Natural killer cell (primary cell): ENCODE data around the gene TSEN54. TPM values are rescaled to one million over a fixed set of nuclear protein-coding genes. Genes with fewer than 3 reads are reported as not detected.
A peak's percentile ranks its signal among the peaks of the same experiment; 100 is the strongest.

Experiments used
- ATAC-seq, 3 donors: fragments of 150-1000 bp in 2 of 3; fragments of 200-7000 bp in 1 of 3; cut with Tn5 transposase; 1 replicate in 1 of 3; 2 replicates in 2 of 3; pipeline ENCODE4 v1.10.0; 2021; ENCODE audit warnings: mild to moderate bottlenecking in 2 of 3, moderate library complexity in 2 of 3
- DNase-seq, 2 donors: peaks; one replicate each; pipeline versions ENCODE4 v3.0.0 to v3.0.0-alpha.2; 2013 to 2021; ENCODE audit warnings: mixed read lengths in 1 of 2
- H3K27ac ChIP-seq: one replicate; pipeline ENCODE4 v1.5.1; 2013; ENCODE audit warnings: mild to moderate bottlenecking, low read length
- H3K27me3 ChIP-seq: one replicate; pipeline ENCODE4 v1.6.1; 2013; ENCODE audit warnings: low read length; ENCODE audit not compliant: control insufficient read depth, insufficient read depth
- H3K36me3 ChIP-seq: one replicate; pipeline ENCODE4 v1.6.1; 2013; ENCODE audit warnings: low read length; ENCODE audit not compliant: control insufficient read depth, insufficient read depth
- H3K4me1 ChIP-seq: one replicate; pipeline ENCODE4 v1.6.1; 2013; ENCODE audit warnings: low read length; ENCODE audit not compliant: control insufficient read depth, insufficient read depth
- H3K4me3 ChIP-seq: one replicate; pipeline ENCODE4 v1.5.1; 2013; ENCODE audit warnings: low read length
- H3K9me3 ChIP-seq: one replicate; pipeline ENCODE4 v1.6.1; 2013; ENCODE audit warnings: low read length; ENCODE audit not compliant: control insufficient read depth, insufficient read depth
- H3K27ac Mint-ChIP-seq, 2 donors: one replicate each; pipeline ENCODE4 v1.8.0; 2022; ENCODE audit warnings: mild to moderate bottlenecking in 2 of 2, mixed read lengths in 2 of 2, moderate library complexity in 1 of 2
- H3K27me3 Mint-ChIP-seq, 2 donors: one replicate each; pipeline ENCODE4 v1.8.0; 2022; ENCODE audit warnings: low read depth in 2 of 2, mixed read lengths in 2 of 2
- H3K36me3 Mint-ChIP-seq: one replicate; pipeline ENCODE4 v1.8.0; 2022; ENCODE audit warnings: mixed read lengths
- H3K4me1 Mint-ChIP-seq, 2 donors: one replicate each; pipeline ENCODE4 v1.8.0; 2022; ENCODE audit warnings: mixed read lengths in 2 of 2
- H3K4me3 Mint-ChIP-seq: one replicate; pipeline ENCODE4 v1.8.0; 2022; ENCODE audit warnings: mild to moderate bottlenecking, moderate library complexity, mixed read lengths
- H3K9me3 Mint-ChIP-seq, 2 donors: one replicate each; pipeline ENCODE4 v1.8.0; 2022; ENCODE audit warnings: mixed read lengths in 2 of 2
- WGBS: methylation state at CpG from one replicate; pipeline ENCODE4 v1.1.7; 2013; ENCODE audit warnings: missing lambda C conversion rate; ENCODE audit not compliant: insufficient coverage; 5-methylcytosine and 5-hydroxymethylcytosine counted together
- intact Hi-C: fragments of 100-400 bp; cut with micrococcal nuclease; formaldehyde crosslinking; loops from one replicate; pipeline ENCODE4 v1.14.2; 2022
- total RNA-seq, 4 donors: library from RNA; stranded (reverse); fragments of 120-200 nt in 1 of 4; gene quantifications; one replicate each; pipeline versions ENCODE4 v1.2.3 to v1.2.4, GENCODE V29; 2013 to 2022
- TF ChIP-seq, protein P1 (sequence below): fragments of 200-600 bp; IDR thresholded peaks from one replicate; pipeline ENCODE4 v1.8.0; 2022; ENCODE audit warnings: antibody characterized with exemption

TSEN54 gene
- total RNA-seq, 3 donors from 2014 or later (not counting 1 experiment from before 2014, with no cell fraction given), result 180 to 224 (median 186) TPM

GRCh38 chr17:75505152-75505409, 11.2 kb upstream of the TSEN54 start:
- Histone ChIP-seq H3K27me3 (no peaks in the 10 kb centered on the region), H3K4me1 (peaks cover 21% of the 10 kb centered on the region), H3K9me3 (no peaks in the 10 kb centered on the region), H3K27ac (no peak overlapping the region), H3K4me3 (no peak overlapping the region), H3K36me3 (no peaks in the 10 kb centered on the region)
- intact Hi-C loops, result no loop called here
- WGBS, result 90% methylated on average over 4 of the region's 4 CpGs
- Mint-ChIP-seq H3K9me3 (no peaks in the 10 kb centered on the region), H3K27me3 (no peaks in the 10 kb centered on the region), H3K36me3 (no peaks in the 10 kb centered on the region), H3K27ac (no peak overlapping the region), H3K4me1 (peaks cover 0 to 9% of the 10 kb centered on the region in 2 donors), H3K4me3 (peak overlapping the region; percentile 21)
- TF ChIP-seq, protein P1, sequence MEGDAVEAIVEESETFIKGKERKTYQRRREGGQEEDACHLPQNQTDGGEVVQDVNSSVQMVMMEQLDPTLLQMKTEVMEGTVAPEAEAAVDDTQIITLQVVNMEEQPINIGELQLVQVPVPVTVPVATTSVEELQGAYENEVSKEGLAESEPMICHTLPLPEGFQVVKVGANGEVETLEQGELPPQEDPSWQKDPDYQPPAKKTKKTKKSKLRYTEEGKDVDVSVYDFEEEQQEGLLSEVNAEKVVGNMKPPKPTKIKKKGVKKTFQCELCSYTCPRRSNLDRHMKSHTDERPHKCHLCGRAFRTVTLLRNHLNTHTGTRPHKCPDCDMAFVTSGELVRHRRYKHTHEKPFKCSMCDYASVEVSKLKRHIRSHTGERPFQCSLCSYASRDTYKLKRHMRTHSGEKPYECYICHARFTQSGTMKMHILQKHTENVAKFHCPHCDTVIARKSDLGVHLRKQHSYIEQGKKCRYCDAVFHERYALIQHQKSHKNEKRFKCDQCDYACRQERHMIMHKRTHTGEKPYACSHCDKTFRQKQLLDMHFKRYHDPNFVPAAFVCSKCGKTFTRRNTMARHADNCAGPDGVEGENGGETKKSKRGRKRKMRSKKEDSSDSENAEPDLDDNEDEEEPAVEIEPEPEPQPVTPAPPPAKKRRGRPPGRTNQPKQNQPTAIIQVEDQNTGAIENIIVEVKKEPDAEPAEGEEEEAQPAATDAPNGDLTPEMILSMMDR, result no peak
- no peak for DNase-seq
- ATAC-seq, result no peak

- Mint-ChIP-seq H3K27me3 (no peaks in the 10 kb centered on the region), H3K4me1 (peaks cover 0 to 9% of the 10 kb centered on the region in 2 donors), H3K36me3 (no peaks in the 10 kb centered on the region), H3K4me3 (no peak overlapping the region), H3K9me3 (no peaks in the 10 kb centered on the region), H3K27ac (no peak overlapping the region)
- Histone ChIP-seq H3K4me1 (peaks cover 21% of the 10 kb centered on the region), H3K4me3 (no peak overlapping the region), H3K27ac (no peak overlapping the region), H3K36me3 (no peaks in the 10 kb centered on the region), H3K27me3 (no peaks in the 10 kb centered on the region), H3K9me3 (no peaks in the 10 kb centered on the region)
- TF ChIP-seq, protein P1, result no peak
- DNase-seq (no peak), ATAC-seq (no peak)
- WGBS, result 91% methylated on average over 15 of the region's 15 CpGs
- intact Hi-C loops, result no loop called here
Observed at GRCh38 chr17:75505640-75506039, 10.7 kb upstream of the TSEN54 start.

DNA sequence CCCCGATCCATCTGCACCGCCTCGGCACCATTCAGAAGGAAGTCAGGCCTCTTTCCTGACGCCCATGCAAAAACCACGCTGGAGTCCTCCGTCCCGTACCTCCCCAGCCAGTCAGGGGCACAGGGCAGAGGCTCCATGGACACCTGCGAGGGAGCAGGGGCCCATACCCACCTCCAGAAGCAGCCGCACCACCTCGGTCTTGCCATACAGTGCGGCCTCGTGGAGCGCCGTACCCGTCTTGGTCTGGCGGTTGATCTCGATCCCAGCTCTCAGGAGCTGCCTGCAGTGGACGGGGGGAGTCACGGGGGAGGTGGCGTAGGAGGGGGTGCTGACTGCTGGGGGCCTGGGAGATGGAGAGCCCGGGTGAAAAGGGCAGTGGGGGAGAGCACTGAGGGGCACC, 10.2 kb upstream of the TSEN54 start:
- intact Hi-C loops, result no loop called here
- no peaks in the 10 kb centered on the region for H3K36me3 Mint-ChIP-seq
- TF ChIP-seq, protein P1, result no peak

DNA sequence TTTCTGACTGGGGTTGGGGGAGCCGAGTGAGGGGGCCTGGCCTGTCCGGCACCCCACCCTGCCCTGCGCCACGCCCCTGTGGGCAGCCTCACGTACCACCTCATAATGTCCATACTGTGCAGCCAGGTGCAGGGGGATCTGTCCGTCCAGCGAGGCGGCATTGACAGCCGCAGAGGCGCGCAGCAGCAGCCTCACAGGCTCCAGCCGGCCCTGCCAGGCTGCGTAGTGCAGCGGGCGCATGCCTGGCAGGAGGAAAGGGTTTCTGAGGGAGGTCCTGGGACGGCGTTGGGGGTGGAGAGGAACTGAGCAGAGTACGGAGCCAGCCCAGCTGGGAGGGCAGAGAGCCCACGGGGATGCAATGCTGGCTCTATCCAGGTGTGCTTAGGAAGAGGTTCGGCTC, 9.4 kb upstream of the TSEN54 start:
- ATAC-seq (no peak), DNase-seq (no peak)
- Histone ChIP-seq H3K4me3 (no peak overlapping the region), H3K27ac (no peak overlapping the region), H3K4me1 (peaks cover 21% of the 10 kb centered on the region), H3K36me3 (no peaks in the 10 kb centered on the region), H3K9me3 (no peaks in the 10 kb centered on the region), H3K27me3 (no peaks in the 10 kb centered on the region)
- Mint-ChIP-seq H3K4me1 (peaks cover 0 to 9% of the 10 kb centered on the region in 2 donors), H3K36me3 (no peaks in the 10 kb centered on the region), H3K27ac (no peak overlapping the region), H3K4me3 (no peak overlapping the region), H3K27me3 (no peaks in the 10 kb centered on the region), H3K9me3 (no peaks in the 10 kb centered on the region)
- TF ChIP-seq, protein P1, result no peak
- intact Hi-C loops, result no loop called here
- 95% methylated on average over 20 of the region's 20 CpGs for WGBS

More for the DNA sequence above, 10.2 kb upstream of the TSEN54 start:
- no peak overlapping the region for H3K4me3 ChIP-seq
- Mint-ChIP-seq H3K27me3 (no peaks in the 10 kb centered on the region), H3K9me3 (no peaks in the 10 kb centered on the region), H3K27ac (no peak overlapping the region), H3K4me3 (no peak overlapping the region), H3K4me1 (peaks cover 0 to 9% of the 10 kb centered on the region in 2 donors)
- ATAC-seq (no peak), DNase-seq (no peak)
- no peaks in the 10 kb centered on the region for H3K9me3 ChIP-seq
- peaks cover 21% of the 10 kb centered on the region for H3K4me1 ChIP-seq
- H3K36me3 ChIP-seq, result no peaks in the 10 kb centered on the region
- 88% methylated on average over 21 of the region's 21 CpGs for WGBS
- H3K27me3 ChIP-seq, result no peaks in the 10 kb centered on the region
- H3K27ac ChIP-seq, result no peak overlapping the region
